GM18873 (cell line): ENCODE data around the gene ZBTB7C.

Experiments
- ATAC-seq: cut with Tn5 transposase; IDR thresholded peaks from one replicate; pipeline ENCODE4 v1.9.1; 2021; ENCODE audit warnings: mild to moderate bottlenecking, moderate library complexity, moderate number of reproducible peaks; ENCODE audit not compliant: unreplicated experiment, low FRiP score

ZBTB7C gene

GRCh38 chr18:48106976-48107781 lies 302.0 kb downstream of the ZBTB7C start:
- no peak for ATAC-seq

DNA sequence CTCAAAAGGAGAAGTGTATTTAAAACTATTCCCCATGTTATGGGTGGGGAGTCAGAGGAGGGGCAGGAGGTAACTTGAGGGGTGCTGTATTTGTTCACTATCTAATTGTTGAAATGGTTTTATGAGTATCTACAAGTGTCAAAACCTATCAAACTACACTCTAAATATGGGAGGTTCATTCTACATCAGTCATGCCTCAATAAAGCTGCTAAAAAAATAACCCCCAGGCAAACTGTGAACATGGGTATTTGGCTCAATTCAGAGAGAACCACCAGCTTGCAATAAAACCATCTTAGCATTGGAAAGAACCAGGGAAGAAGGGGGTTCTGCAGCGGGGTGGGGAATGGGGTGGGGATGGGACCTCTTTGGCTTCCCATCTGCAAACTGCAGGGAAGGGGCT lies 302.7 kb downstream of the ZBTB7C start:
- ATAC-seq = no peak

GRCh38 chr18:48105317-48105716 lies 303.9 kb downstream of the ZBTB7C start:
- no peak for ATAC-seq

DNA sequence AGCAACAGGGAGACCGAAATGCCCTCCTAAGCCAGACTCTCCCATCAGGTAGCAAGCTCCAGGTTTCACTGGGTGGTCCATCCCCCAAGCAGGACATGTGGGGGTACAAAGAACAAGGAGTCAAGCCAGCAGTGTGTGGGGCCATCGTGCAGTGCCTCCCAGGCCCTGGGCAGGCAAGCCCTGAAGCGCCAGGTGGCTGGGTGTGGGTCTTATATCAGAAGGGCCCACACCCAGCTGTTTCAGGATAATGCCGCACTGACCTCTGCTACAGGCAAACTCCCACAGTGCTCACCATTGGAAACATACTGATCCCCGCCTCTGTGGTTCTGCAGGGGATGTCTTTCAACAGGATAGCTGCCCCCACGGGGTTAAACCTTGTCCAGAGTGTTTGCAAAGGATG lies 304.5 kb downstream of the ZBTB7C start:
- no peak for ATAC-seq

GRCh38 chr18:48100651-48101165 lies 308.5 kb downstream of the ZBTB7C start:
- ATAC-seq = no peak

DNA sequence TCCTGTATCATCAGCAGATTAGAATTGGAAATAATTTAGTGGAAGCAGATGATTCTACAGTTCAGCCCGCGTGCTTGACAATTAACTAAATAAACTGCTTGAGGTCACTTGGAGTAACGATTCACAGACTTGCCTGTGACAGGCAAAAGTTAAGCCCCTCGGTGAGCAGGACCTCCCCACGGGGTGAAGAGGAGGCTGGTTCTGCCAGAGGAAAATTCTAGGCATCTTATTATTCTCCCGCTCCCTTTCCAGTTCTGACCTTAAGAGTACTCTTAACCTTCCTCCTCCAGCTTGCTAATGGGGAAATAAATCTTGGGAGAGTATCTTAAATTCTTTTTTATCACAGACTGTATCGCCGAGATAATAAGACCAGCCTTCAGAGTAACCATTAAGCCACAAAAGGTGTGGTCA lies 309.0 kb downstream of the ZBTB7C start:
- no peak for ATAC-seq

GRCh38 chr18:48099481-48100164 lies 309.6 kb downstream of the ZBTB7C start:
- no peak for ATAC-seq

GRCh38 chr18:48098538-48098937 lies 310.6 kb downstream of the ZBTB7C start:
- no peak for ATAC-seq

DNA sequence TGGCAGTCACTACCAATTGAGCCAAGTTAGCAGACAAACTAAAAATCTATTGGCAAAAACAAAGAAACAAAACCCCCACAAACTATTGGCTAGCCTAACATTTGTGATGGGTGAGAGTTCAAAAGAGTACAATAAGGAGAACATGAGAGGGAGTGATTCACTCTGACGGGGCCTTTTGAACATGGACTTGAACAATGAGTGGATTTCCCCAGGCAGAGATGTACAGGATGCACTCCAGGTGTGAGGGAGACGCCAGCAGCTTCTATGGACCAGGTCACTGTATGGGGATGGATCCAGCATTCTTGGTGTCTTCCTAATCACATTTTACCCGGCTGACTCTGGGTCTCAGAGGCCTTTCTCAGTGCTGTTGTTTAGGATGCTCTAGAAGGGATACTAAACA lies 311.2 kb downstream of the ZBTB7C start:
- no peak for ATAC-seq

- ATAC-seq = no peak
Observed at GRCh38 chr18:48095726-48096125, 313.5 kb downstream of the ZBTB7C start.

GRCh38 chr18:48093104-48093503 lies 316.1 kb downstream of the ZBTB7C start:
- ATAC-seq = no peak

DNA sequence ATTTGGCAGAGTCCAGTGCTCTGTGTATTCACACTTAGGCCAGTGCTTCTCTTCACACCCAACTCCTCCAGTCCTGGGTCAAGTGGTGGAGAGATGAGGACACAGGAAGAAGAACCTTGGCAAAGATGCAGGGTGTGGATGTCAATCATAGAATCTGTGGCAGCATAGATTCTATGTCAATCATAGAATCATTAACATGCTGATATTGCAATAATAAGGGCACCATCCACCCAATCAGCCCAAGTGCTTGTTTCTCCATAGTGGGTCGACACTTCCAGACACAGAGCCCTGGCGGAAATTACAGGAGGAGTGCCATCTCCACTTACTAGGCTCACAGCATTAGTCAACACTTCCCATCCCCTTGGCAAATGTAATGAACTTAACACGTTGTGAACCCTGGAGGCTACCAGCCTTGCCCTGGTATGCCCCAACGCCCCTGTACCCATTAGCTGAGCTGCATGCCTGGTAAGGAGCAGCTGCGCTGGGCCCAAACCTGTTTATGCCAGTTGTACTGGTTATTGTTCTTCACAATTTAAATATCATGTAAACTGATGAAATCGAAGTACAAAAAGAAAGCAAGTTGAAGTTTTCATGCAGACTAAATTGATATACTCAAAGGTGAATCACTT lies 317.2 kb downstream of the ZBTB7C start:
- ATAC-seq = no peak

DNA sequence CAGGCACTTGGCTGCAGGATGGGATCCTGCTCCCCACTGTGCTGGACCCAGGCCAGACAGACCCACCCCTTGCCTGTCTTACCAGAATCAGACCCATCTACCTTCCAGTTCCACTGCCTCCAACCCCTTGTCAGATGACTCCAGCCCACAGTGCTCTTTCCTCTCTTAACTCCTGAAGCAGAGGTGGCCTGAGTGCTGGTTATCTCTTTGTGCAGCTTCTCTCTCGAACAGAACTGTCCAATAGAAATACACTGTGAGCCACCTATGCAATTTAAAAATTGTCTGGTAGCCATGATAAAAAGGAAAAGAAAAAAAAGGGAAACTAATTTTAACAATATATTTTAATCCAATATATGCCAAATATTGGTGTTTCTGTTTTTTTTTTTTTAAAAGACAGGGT lies 318.5 kb downstream of the ZBTB7C start:
- no peak for ATAC-seq

DNA sequence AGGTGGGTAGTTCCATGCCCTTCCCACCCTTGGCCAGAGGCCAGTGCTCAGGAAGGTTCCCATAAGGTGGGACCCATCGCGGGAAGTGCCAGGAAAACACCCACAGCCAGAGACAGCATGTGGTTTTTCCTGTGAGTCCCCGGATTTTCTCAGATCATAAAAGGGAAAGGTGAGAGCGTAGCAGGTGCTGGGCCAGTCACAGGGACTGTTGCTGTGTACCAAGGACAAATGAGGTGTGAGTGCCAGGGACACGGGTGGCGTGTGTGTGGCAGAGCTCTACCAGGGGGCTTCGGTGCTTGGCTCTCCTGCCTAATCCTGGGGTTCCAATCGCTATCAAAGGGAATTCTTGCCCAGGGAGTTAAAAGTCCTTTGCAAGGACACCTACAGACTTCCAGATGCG lies 319.2 kb downstream of the ZBTB7C start:
- ATAC-seq = no peak

DNA sequence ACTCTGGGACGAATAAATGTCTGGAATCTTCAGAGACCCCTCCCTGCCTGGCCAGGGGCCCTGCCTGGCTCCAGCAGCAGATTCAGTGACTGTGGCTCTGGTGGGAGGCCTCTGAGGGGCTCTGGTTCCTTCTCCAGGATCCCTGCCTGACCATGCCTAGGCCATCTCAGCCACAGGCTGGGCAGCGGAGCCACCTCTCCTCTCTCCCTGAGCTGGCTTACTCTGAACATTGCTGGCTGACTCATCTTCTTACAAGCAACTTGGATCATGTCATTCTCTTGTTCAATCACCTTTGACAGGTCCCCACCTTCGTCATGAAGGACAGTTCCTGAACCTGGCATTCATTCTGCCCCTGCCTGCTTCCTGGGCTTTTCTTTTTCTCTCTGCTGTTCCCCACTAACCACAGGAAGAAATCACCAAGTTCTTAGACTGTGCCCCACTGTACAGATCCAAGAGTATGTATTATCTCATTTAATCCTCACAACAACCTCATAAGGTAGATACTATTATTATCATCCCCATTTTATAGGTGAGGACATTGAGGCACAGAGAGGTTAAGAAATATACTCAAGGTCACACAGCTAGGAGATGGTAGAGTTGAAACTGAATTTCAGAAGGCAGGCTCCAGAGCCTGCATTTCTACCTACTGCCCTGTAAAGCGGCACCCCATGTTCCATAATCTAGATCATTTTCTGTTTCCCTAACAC lies 323.2 kb downstream of the ZBTB7C start:
- no peak for ATAC-seq

GRCh38 chr18:48084858-48085257 lies 324.3 kb downstream of the ZBTB7C start:
- ATAC-seq = no peak

- ATAC-seq = no peak
Observed at GRCh38 chr18:48084041-48084757, 325.0 kb downstream of the ZBTB7C start.

GRCh38 chr18:48080546-48080945 lies 328.6 kb downstream of the ZBTB7C start:
- no peak for ATAC-seq

- ATAC-seq = no peak
Observed at GRCh38 chr18:48079885-48080284, 329.3 kb downstream of the ZBTB7C start.

GRCh38 chr18:48078448-48078847 lies 330.7 kb downstream of the ZBTB7C start:
- no peak for ATAC-seq
